GM19023 (cell line): ENCODE results near the gene SPPL3.
"Not testable (repeated sequence)": the region's sequence is repeated elsewhere in the genome, so short reads cannot be mapped to it uniquely, and the experiment has no call there.

ENCODE experiments used
- ATAC-seq: cut with Tn5 transposase; IDR thresholded peaks from one replicate; pipeline ENCODE4 v1.9.1; 2021; ENCODE audit warnings: mild to moderate bottlenecking, moderate library complexity; ENCODE audit not compliant: unreplicated experiment

The SPPL3 gene

GRCh38 chr12:120821878-120822277 lies 82.3 kb downstream of the SPPL3 start:
- ATAC-seq: no peak

GRCh38 chr12:120820884-120821510 lies 83.2 kb downstream of the SPPL3 start:
- ATAC-seq: no peak

GRCh38 chr12:120818416-120818815 lies 85.7 kb downstream of the SPPL3 start:
- no peak for ATAC-seq

GRCh38 chr12:120817559-120818330 lies 86.4 kb downstream of the SPPL3 start:
- no peak for ATAC-seq

- ATAC-seq: no peak
Measured at GRCh38 chr12:120816363-120816762, 87.8 kb downstream of the SPPL3 start.

GRCh38 chr12:120814903-120815429 lies 89.2 kb downstream of the SPPL3 start:
- ATAC-seq: no peak

- no peak for ATAC-seq
Measured at GRCh38 chr12:120814203-120814902, 89.8 kb downstream of the SPPL3 start.

GRCh38 chr12:120813588-120814153 lies 90.5 kb downstream of the SPPL3 start:
- ATAC-seq: no peak

- no peak for ATAC-seq
Measured at GRCh38 chr12:120810021-120810420, 94.1 kb downstream of the SPPL3 start.

GRCh38 chr12:120804428-120804827 lies 99.7 kb downstream of the SPPL3 start:
- ATAC-seq: no peak

- ATAC-seq: no peak
Measured at GRCh38 chr12:120801146-120801545, 103.0 kb downstream of the SPPL3 start.

GRCh38 chr12:120800665-120801064 lies 103.5 kb downstream of the SPPL3 start:
- ATAC-seq: no peak

- ATAC-seq: no peak
Measured at GRCh38 chr12:120799243-120800045, 104.7 kb downstream of the SPPL3 start.

- ATAC-seq: no peak
Measured at GRCh38 chr12:120798696-120799095, 105.5 kb downstream of the SPPL3 start.

GRCh38 chr12:120797677-120798642 lies 106.2 kb downstream of the SPPL3 start:
- ATAC-seq: no peak

- ATAC-seq: no peak
Measured at GRCh38 chr12:120795441-120796178, 108.5 kb downstream of the SPPL3 start.

- ATAC-seq: no peak
Measured at GRCh38 chr12:120793357-120793756, 110.8 kb downstream of the SPPL3 start.

GRCh38 chr12:120792456-120792855 lies 111.7 kb downstream of the SPPL3 start:
- ATAC-seq: not testable (repeated sequence)
